Muscle layer of colon (tissue), 2 donors: Measurements from ENCODE around the gene ACSS3.
"Not testable (repeated sequence)": the region's sequence is repeated elsewhere in the genome, so short reads cannot be mapped to it uniquely, and the experiment has no call there.

ENCODE experiments used
- H3K27ac ChIP-seq: one replicate; pipeline ENCODE4 v1.7.0; 2013; ENCODE audit warnings: low read depth, mild to moderate bottlenecking, low read length, moderate library complexity
- H3K27me3 ChIP-seq, 2 donors: one replicate each; pipeline ENCODE4 v1.7.0; 2013; ENCODE audit warnings: low read length in 2 of 2, mild to moderate bottlenecking in 2 of 2; ENCODE audit not compliant: insufficient read depth in 2 of 2, control insufficient read depth in 1 of 2
- H3K36me3 ChIP-seq: one replicate; pipeline ENCODE4 v1.7.0; 2013; ENCODE audit warnings: mild to moderate bottlenecking, low read length; ENCODE audit not compliant: insufficient read depth
- H3K4me1 ChIP-seq: one replicate; pipeline ENCODE4 v1.7.0; 2013; ENCODE audit warnings: mild to moderate bottlenecking, low read length; ENCODE audit not compliant: insufficient read depth
- H3K4me3 ChIP-seq, 2 donors: one replicate each; pipeline ENCODE4 v1.7.0; 2013; ENCODE audit warnings: low read length in 2 of 2, low read depth in 1 of 2, mild to moderate bottlenecking in 1 of 2, moderate library complexity in 1 of 2
- H3K9ac ChIP-seq: one replicate; pipeline ENCODE4 v1.7.0; 2013; ENCODE audit warnings: low read length
- H3K9me3 ChIP-seq: one replicate; pipeline ENCODE4 v1.7.0; 2013; ENCODE audit warnings: mild to moderate bottlenecking, low read length
- donor health status: abdominal sarcoma.
- donor health status: Adenocarcinoma of cecum.

The ACSS3 gene, protein sequence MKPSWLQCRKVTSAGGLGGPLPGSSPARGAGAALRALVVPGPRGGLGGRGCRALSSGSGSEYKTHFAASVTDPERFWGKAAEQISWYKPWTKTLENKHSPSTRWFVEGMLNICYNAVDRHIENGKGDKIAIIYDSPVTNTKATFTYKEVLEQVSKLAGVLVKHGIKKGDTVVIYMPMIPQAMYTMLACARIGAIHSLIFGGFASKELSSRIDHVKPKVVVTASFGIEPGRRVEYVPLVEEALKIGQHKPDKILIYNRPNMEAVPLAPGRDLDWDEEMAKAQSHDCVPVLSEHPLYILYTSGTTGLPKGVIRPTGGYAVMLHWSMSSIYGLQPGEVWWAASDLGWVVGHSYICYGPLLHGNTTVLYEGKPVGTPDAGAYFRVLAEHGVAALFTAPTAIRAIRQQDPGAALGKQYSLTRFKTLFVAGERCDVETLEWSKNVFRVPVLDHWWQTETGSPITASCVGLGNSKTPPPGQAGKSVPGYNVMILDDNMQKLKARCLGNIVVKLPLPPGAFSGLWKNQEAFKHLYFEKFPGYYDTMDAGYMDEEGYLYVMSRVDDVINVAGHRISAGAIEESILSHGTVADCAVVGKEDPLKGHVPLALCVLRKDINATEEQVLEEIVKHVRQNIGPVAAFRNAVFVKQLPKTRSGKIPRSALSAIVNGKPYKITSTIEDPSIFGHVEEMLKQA

DNA sequence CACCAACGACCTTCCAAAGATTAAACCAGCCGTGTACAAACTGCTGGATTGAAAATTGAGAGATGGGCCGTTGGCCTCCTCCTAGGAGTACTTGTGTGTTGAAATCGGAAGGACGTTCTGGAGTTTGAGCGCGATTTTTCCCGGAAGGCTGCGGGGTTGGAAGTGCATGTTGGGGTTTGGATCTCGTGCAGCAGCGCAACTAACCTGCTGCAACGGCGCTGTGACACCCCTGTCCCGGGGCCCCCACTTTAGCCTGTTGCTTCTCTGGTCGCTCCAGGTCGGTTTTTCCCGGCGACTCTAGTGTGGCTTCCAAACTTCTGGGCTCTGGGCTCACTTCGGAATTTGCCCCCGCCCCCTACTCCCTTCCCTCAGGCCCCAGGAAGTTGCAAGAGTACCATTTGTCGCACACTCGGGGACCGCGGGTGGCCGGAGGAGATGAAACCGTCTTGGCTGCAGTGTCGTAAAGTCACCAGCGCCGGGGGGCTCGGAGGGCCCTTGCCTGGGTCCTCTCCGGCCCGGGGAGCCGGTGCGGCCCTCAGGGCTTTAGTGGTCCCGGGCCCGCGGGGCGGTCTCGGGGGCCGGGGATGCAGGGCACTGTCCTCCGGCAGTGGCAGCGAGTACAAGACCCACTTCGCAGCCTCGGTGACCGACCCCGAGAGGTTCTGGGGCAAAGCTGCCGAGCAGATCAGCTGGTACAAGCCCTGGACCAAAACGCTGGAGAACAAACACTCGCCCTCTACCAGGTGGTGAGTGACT, at the start of gene ACSS3:
TSS of gene ACSS3 (plus strand) at position 394 of the 756 bp plus-strand sequence. CDS start at position 436, 42 bp downstream.
- Histone ChIP-seq H3K27me3 (peaks cover 0 to 10% of the 10 kb centered on the region in 2 donors), H3K4me3 (peak within 1 kb of the TSS; percentile 60 to 64), H3K4me1 (no peaks in the 10 kb centered on the region), H3K9me3 (no peaks in the 10 kb centered on the region), H3K27ac (peak within 1 kb of the TSS; percentile 45), H3K36me3 (no peaks in the 10 kb centered on the region), H3K9ac (peak within 1 kb of the TSS; percentile 23)

DNA sequence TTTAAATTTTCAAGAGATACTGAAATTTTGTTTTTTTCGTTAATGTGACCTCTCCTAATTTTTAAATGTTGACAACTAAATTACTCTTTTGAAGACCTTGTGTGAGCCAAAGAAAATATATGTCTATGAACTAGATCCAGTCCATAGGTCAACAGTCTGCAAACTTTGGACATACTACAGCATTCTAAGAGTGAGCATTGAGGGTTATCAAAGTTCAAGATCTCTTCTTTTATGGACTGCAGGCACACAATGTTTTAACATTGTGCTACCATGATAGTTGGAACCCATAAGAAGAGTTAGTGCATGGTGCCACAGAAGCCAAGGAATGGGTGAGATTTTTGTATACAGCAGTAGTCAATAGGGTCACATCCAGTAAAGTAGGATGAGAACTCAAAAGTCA, 43.0 kb upstream of the ACSS3 start:
- Histone ChIP-seq H3K4me1 (no peaks in the 10 kb centered on the region), H3K9me3 (no peaks in the 10 kb centered on the region), H3K27me3 (no peaks in the 10 kb centered on the region), H3K9ac (no peak overlapping the region), H3K27ac (no peak overlapping the region), H3K36me3 (no peaks in the 10 kb centered on the region), H3K4me3 (no peak overlapping the region)

DNA sequence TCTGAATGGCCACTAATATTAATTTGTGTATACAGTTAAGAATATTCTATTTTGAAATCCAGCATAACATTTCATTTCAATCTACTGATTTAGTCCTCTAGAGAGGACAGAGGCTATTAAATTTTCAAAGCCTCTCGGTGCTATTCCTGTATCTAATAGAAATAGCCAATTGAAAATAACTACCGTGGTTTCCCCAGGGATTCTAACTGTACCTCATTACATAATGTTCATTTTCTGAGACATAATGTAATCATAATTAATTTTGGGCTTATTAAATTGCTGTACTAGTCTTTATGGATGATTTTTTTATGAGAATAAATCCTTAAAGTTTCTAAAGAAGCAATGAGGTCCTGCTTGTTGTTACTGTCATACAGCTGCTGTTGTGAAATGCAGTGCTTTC, 38.6 kb upstream of the ACSS3 start:
- Histone ChIP-seq H3K36me3 (no peaks in the 10 kb centered on the region), H3K9ac (no peak overlapping the region), H3K4me1 (no peaks in the 10 kb centered on the region), H3K9me3 (no peaks in the 10 kb centered on the region), H3K27ac (no peak overlapping the region), H3K27me3 (no peaks in the 10 kb centered on the region), H3K4me3 (no peak overlapping the region)

DNA sequence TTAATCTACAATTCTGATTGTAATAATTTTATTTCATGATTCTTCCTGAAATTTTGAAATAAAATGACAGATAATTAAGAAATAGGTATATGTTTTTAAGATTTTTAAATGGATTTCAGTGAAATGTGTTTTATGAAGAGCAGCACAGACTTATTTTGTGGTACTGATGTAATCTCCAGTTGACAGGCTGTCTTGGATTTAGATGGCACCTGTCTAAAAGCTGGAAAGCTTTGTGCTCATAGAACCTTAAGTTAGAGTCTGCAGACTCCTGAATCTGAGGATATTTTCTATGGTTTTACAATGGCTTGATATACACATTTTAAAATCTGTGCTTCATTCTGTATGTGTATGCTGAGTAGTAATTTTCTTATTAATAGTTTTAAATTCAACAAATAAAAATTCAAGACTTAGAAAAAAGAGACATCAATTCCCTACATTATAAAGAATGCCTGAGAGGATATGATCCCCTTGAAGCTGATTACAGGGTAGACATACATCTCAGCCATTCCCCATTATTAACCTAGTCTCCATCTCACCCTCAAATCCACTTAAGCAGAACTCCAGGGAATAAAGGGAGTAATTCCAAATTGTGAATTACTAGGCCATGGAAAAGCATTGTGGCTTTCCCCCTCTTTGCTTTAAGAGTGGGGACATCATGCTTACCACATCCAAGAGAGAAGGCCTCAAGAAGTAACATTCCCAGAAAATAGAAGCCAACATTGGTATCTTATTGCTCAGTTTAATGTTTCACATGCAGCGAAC, 33.7 kb upstream of the ACSS3 start:
- H3K27ac ChIP-seq = no peak overlapping the region
- no peak overlapping the region for H3K9ac ChIP-seq
- no peaks in the 10 kb centered on the region for H3K9me3 ChIP-seq
- H3K4me1 ChIP-seq = no peaks in the 10 kb centered on the region
- H3K27me3 ChIP-seq = no peaks in the 10 kb centered on the region
- H3K4me3 ChIP-seq = no peak overlapping the region
- H3K36me3 ChIP-seq = no peaks in the 10 kb centered on the region

DNA sequence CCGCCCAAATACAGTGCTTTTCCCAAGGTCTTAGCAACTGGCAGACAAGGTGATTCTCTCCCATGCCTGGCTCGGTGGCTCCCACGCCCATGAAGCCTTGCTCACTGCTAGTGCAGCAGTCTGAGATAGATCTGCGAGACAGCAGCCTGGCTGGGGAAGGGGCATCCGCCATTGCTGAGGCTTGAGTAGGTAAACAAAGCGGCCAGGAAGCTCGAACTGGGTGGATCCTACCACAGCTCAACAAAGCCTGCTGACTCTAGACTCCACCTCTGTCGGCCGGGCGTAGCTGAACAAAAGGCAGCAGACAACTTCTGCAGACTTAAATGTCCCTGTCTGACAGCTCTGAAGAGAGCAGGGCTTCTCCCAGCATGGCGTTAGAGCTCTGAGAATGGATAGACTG, 12.9 kb upstream of the ACSS3 start:
- H3K9ac ChIP-seq, H3K4me1 ChIP-seq, H3K27ac ChIP-seq, H3K9me3 ChIP-seq, H3K27me3 ChIP-seq, H3K4me3 ChIP-seq, H3K36me3 ChIP-seq: not testable (repeated sequence)

DNA sequence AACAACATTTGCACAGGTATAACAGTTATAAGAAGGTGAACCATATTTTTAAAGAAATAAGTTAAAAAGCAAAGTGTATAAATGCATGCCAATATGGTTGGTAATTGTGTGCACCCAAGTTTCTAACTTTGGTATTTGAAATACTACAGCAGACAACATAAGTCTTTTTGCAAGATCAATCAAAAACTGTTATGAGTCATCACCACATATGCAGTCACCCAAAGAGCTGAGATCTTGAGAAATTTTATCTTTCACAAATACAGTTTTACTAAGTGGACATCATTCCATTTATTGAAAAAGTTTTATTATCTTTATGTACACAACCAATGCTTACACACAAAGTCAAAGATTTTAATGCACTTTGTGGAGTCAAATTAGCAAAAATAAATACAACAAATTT, 7.0 kb upstream of the ACSS3 start:
- H3K4me3 ChIP-seq = no peak overlapping the region
- no peaks in the 10 kb centered on the region for H3K27me3 ChIP-seq
- no peak overlapping the region for H3K9ac ChIP-seq
- no peaks in the 10 kb centered on the region for H3K9me3 ChIP-seq
- H3K36me3 ChIP-seq = no peaks in the 10 kb centered on the region
- no peak overlapping the region for H3K27ac ChIP-seq
- H3K4me1 ChIP-seq = no peaks in the 10 kb centered on the region

DNA sequence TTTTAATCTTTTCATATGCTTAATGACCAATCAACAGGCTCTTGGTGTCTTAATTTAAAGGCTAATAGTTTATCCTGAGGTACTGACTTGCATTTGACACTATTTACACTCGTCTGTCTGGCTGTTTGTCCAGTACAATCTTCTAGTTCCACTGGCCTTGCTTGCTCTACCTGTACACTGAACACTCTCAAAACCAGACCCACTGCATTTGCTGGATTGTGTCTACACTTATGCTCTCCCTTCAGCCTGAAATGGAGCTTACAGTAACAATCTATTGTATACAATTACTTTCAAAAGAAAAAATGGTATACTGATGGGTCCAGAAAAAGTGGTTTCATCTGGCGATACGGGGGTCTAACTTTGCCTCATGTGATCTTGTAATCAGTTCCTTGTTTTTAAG, 2.3 kb upstream of the ACSS3 start:
- Histone ChIP-seq H3K9me3 (no peaks in the 10 kb centered on the region), H3K4me1 (no peaks in the 10 kb centered on the region), H3K36me3 (no peaks in the 10 kb centered on the region), H3K9ac (no peak overlapping the region), H3K27me3 (peaks cover 0 to 10% of the 10 kb centered on the region in 2 donors), H3K27ac (no peak overlapping the region), H3K4me3 (no peak overlapping the region)

DNA sequence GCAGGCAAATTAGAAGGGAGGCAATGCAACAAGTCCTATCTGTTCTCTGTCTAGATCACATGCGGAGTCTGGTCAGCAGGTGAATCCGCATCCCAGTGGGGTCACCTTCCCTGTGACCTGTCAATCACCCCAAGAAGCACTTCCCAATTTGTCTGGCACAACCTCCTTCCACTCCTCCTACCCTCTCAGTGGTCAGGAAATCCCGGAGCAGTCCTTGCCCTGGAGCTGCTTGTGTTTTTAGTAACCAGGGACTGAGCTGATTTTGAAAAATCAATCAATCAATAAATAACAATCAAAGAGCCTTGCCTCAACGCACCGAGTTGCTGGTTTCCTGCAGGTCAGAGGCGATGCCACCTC, 572 bp upstream of the ACSS3 start:
- Histone ChIP-seq H3K27ac (peak overlapping the region; percentile 45), H3K4me1 (no peaks in the 10 kb centered on the region), H3K36me3 (no peaks in the 10 kb centered on the region), H3K4me3 (peak overlapping the region; percentile 60 to 64), H3K9ac (peak overlapping the region; percentile 23), H3K9me3 (no peaks in the 10 kb centered on the region), H3K27me3 (peaks cover 0 to 10% of the 10 kb centered on the region in 2 donors)

DNA sequence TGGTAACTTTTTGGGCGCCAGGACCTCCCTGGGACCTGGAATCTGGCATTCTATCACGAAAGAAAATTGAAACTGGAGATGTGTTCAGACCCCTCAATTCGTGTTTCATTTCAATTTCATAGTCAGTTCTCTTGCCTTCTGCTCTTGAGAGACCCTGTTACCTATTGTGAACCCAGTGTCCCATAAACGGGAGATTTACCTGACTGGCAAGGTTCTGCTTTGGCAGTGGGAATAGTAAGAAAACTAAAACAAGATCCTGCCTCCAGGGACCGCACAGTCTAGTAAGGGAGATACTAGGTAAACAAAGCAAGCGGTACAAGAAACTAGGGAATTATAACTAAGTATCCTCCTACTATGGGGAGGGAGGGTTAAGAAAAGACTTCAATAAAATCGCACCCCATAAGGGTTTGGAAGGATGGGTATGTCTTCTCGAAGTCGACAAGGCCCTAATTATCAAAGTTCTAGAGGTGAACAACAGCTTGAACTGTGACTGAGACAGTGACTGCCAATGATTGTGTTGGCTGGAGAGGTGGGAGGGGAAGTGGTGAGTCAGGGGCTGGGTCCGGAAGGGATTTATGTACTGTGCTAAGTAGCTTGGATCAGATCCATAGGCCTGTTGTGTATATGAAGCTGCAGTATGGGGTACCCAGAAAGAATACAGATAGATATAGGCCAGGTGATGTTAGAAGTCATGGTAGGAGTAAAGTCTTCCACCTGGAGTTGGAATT, 754 bp downstream of the ACSS3 start:
- Histone ChIP-seq H3K27me3 (peaks cover 0 to 10% of the 10 kb centered on the region in 2 donors), H3K27ac (no peak overlapping the region), H3K9ac (peak overlapping the region; percentile 23), H3K4me1 (no peaks in the 10 kb centered on the region), H3K9me3 (no peaks in the 10 kb centered on the region), H3K36me3 (no peaks in the 10 kb centered on the region), H3K4me3 (peak overlapping the region; percentile 60 to 64)

DNA sequence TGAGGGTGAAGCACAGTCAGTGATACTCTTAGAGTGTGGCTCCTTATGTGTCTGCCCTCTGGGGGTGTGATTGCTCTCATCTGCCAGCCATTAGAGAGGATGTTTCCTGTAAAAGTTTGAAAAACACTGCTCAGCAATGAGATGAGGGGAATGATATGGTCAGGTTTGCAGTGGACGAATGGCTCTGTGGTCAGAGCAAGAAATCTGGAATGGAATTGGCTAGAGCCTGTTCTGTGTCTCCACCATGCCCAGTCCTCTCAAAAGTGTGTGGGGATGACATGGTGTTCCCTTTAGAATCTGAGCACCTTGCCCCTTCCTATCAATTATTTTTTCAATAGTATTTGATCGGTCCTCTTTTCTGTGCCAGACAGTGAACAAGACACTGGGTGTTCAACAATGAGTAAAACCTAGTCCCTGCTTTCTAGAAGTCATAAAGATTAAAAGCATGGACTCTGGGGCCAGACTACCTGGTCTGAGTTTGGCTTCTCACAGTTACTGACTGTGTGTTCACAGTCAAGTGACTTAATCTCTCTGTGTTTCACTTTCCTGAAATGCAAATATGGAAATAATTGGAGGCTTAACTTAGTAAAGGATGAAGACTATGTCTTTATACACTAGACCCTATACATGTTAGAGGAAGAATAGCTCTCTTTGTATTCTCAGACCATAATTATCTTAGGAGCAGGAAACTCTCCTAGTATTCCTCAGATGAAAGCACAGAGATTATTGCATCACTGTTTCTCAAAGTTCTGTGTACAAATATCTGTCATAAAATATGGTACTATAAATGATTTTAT, 1.6 kb downstream of the ACSS3 start:
- Histone ChIP-seq H3K9ac (no peak overlapping the region), H3K4me3 (peak overlapping the region in 1 of 2 donors; percentile 64), H3K27me3 (peaks cover 0 to 10% of the 10 kb centered on the region in 2 donors), H3K9me3 (no peaks in the 10 kb centered on the region), H3K27ac (no peak overlapping the region), H3K4me1 (no peaks in the 10 kb centered on the region), H3K36me3 (no peaks in the 10 kb centered on the region)
